ENCODE measurements around the gene AFDN.

Gene AFDN

GRCh38 chr6:167819576-167819975 is 7.1 kb upstream of the AFDN start:
- no peak for DNase-seq

- DNase-seq: no peak
These were observed 6.0 kb upstream of the AFDN start for GRCh38 chr6:167820681-167821080.

- DNase-seq: peak in 4 of 14 donors; percentile 18 to 45 (median 22)
These were observed 1.9 kb upstream of the AFDN start for GRCh38 chr6:167824591-167825331.

GRCh38 chr6:167825332-167826229 is 1.1 kb upstream of the AFDN start:
- DNase-seq: peak in 3 of 14 donors; percentile 9 to 47 (median 41)

- DNase-seq: peak in 12 of 14 donors; percentile 25 to 68 (median 44)
These were observed 348 bp upstream of the AFDN start for GRCh38 chr6:167826230-167826895.

- peak in 11 of 14 donors; percentile 23 to 65 (median 35) for DNase-seq
These were observed 1.0 kb downstream of the AFDN start for GRCh38 chr6:167827583-167828324.

GRCh38 chr6:167828325-167828956 is 1.7 kb downstream of the AFDN start:
- DNase-seq: no peak

GRCh38 chr6:167829513-167829912 is 2.8 kb downstream of the AFDN start:
- no peak for DNase-seq

GRCh38 chr6:167831281-167831828 is 4.6 kb downstream of the AFDN start:
- DNase-seq: no peak

- no peak for DNase-seq
These were observed 6.0 kb downstream of the AFDN start for GRCh38 chr6:167832497-167833395.

GRCh38 chr6:167833396-167833763 is 6.7 kb downstream of the AFDN start:
- DNase-seq: no peak

- DNase-seq: no peak
These were observed 8.5 kb downstream of the AFDN start for GRCh38 chr6:167835260-167835659.

- no peak for DNase-seq
These were observed 10.0 kb downstream of the AFDN start for GRCh38 chr6:167836721-167837120.

- no peak for DNase-seq
These were observed 11.6 kb downstream of the AFDN start for GRCh38 chr6:167838207-167838748.

- no peak for DNase-seq
These were observed 12.6 kb downstream of the AFDN start for GRCh38 chr6:167839343-167839742.

- peak in 8 of 14 donors; percentile 24 to 64 (median 28) for DNase-seq
These were observed 13.0 kb downstream of the AFDN start for GRCh38 chr6:167839755-167840154.

GRCh38 chr6:167840160-167840525 is 13.4 kb downstream of the AFDN start:
- DNase-seq: no peak

- DNase-seq: no peak
These were observed 13.9 kb downstream of the AFDN start for GRCh38 chr6:167840526-167841179.

GRCh38 chr6:167841981-167842380 is 15.3 kb downstream of the AFDN start:
- no peak for DNase-seq

GRCh38 chr6:167842457-167842856 is 15.7 kb downstream of the AFDN start:
- no peak for DNase-seq

Measured in C1 segment of cervical spinal cord (tissue), 14 donors.